ENCODE data around the gene ARRDC4. TPM values are rescaled to one million over a fixed set of nuclear protein-coding genes. Genes with fewer than 3 reads are reported as not detected.
A peak's percentile ranks its signal among the peaks of the same experiment; 100 is the strongest.

ARRDC4 gene
- total and polyA plus RNA-seq, 9 of the 15 experiments (the other 6 are each of a cell fraction or from before 2014, with no cell fraction given), result 4.3 to 16.1 (median 14.4) TPM

GRCh38 chr15:97960364-97961066 is at the start of gene ARRDC4 (continued):
- TF ChIP-seq COPS2 (conservative IDR thresholded peaks at IDR 0.05), result no peak
- TF ChIP-seq ZNF24 (IDR thresholded peaks at IDR 0.05), result no peak
- TF ChIP-seq ATF1 (CRISPR knock-in tag; IDR thresholded peaks at IDR 0.05), result no peak
- peak; percentile 95 for TF ChIP-seq ATF1 (tag; IDR thresholded peaks at IDR 0.05)
- TF ChIP-seq LEF1 (IDR thresholded peaks at IDR 0.05), result peak; percentile 96
- TF ChIP-seq MBD1 (CRISPR knock-in tag; IDR thresholded peaks at IDR 0.05), result no peak
- no peak for TF ChIP-seq ZNF57 (CRISPR knock-in tag; IDR thresholded peaks at IDR 0.05)
- TF ChIP-seq ZFX (CRISPR knock-in tag; IDR thresholded peaks at IDR 0.05), result peak; percentile 64
- TF ChIP-seq TEAD2 (tag; IDR thresholded peaks at IDR 0.05), result no peak
- no peak for TF ChIP-seq PHF20 (IDR thresholded peaks at IDR 0.05; ENCODE audit: partially characterized antibody)
- TF ChIP-seq ZNF253 (CRISPR knock-in tag; conservative IDR thresholded peaks at IDR 0.05), result no peak
- no peak for TF ChIP-seq SRSF7 (optimal IDR thresholded peaks at IDR 0.05; ENCODE audit: low read depth, low read length)
- no peak for TF ChIP-seq PRDM10 (IDR thresholded peaks at IDR 0.05; ENCODE audit: partially characterized antibody)
- no peak for TF ChIP-seq NCOA6 (IDR thresholded peaks at IDR 0.05)
- no peak for TF ChIP-seq HBP1 (CRISPR knock-in tag; IDR thresholded peaks at IDR 0.05)
- TF ChIP-seq TOE1 (IDR thresholded peaks at IDR 0.05; ENCODE audit: borderline replicate concordance), result peak; percentile 97
- no peak for TF ChIP-seq TOE1 (CRISPR knock-in tag; IDR thresholded peaks at IDR 0.05; ENCODE audit: borderline replicate concordance, low read depth)
- TF ChIP-seq MLLT1 (IDR thresholded peaks at IDR 0.05), result peak in 1 of 2 experiments; percentile 99; a peak in 2 of 4 replicates
- TF ChIP-seq PTBP1 (IDR thresholded peaks at IDR 0.05; ENCODE audit: low read depth, low read length), result no peak
- TF ChIP-seq ZKSCAN1 (IDR thresholded peaks at IDR 0.05; ENCODE audit: low read depth, low read length), result no peak
- peak; percentile 21 for TF ChIP-seq HNRNPLL (IDR thresholded peaks at IDR 0.05; ENCODE audit: low read depth, low read length, poor library complexity, severe bottlenecking)
- TF ChIP-seq MCM5 (IDR thresholded peaks at IDR 0.05; ENCODE audit: low read depth), result no peak
